ENCODE measurements around the gene KRTAP10-5. TPM values are rescaled to one million over a fixed set of nuclear protein-coding genes. Genes with fewer than 3 reads are reported as not detected.

KRTAP10-5 gene
- total and polyA plus RNA-seq, 9 of the 15 experiments (the other 6 are each of a cell fraction or from before 2014, with no cell fraction given), result not detected

GRCh38 chr21:44593598-44594405 is 13.4 kb upstream of the KRTAP10-5 start (continued):
- TF ChIP-seq CHD7 (IDR thresholded peaks at IDR 0.05; ENCODE audit: low read depth, low read length), result no peak
- TF ChIP-seq MAX (CRISPR knock-in tag; IDR thresholded peaks at IDR 0.05), result peak; percentile 37; the same call in 1 of the 2 replicates
- no peak for TF ChIP-seq ELF1 (tag; IDR thresholded peaks at IDR 0.05)
- TF ChIP-seq RBBP5 (IDR thresholded peaks at IDR 0.05; ENCODE audit: borderline replicate concordance, insufficient read depth, low read length, poor library complexity, severe bottlenecking), result peak; percentile 51
- no peak for TF ChIP-seq ZNF408 (CRISPR knock-in tag; IDR thresholded peaks at IDR 0.05; ENCODE audit: low read depth)
- peak; percentile 21; the same call in 1 of the 2 replicates for TF ChIP-seq MYC (IDR thresholded peaks at IDR 0.05; ENCODE audit: low read depth, low read length)
- no peak for TF ChIP-seq MYC (CRISPR knock-in tag; IDR thresholded peaks at IDR 0.05; ENCODE audit: borderline replicate concordance, low read depth)
- TF ChIP-seq PREB (CRISPR knock-in tag; IDR thresholded peaks at IDR 0.05), result no peak
- TF ChIP-seq ATF7 (IDR thresholded peaks at IDR 0.05), result peak; percentile 76; the same call in 1 of the 2 replicates
- TF ChIP-seq ZBTB9 (CRISPR knock-in tag; IDR thresholded peaks at IDR 0.05), result no peak
- TF ChIP-seq TEAD1 (CRISPR knock-in tag; IDR thresholded peaks at IDR 0.05), result no peak
- peak; percentile 78 for TF ChIP-seq SMAD4 (CRISPR knock-in tag; conservative IDR thresholded peaks at IDR 0.05)
